GM12878 (cell line): ENCODE results near the gene GNGT2. TPM values are rescaled to one million over a fixed set of nuclear protein-coding genes. Genes with fewer than 3 reads are reported as not detected.

Source experiments
- CHD4 ChIP-seq: fragments of 200-600 bp; sonication (generic); IDR thresholded peaks from 2 replicates; pipeline ENCODE4 v1.6.1; 2016; ENCODE audit warnings: mild to moderate bottlenecking
- EGR1 ChIP-seq, 2 experiments: IDR thresholded peaks; 1 replicate in 1 of 2; 2 replicates in 1 of 2; pipeline ENCODE4 v1.6.1; 2011 to 2012; ENCODE audit warnings: low read depth in 2 of 2, low read length in 2 of 2, borderline replicate concordance in 1 of 2, mild to moderate bottlenecking in 1 of 2, moderate library complexity in 1 of 2
- ETV6 ChIP-seq, 2 experiments: fragments of 450-650 bp in 1 of 2; IDR thresholded peaks in 1 of 2; conservative IDR thresholded peaks in 1 of 2; 2 replicates each; pipeline ENCODE4 v1.6.1; 2014; ENCODE audit warnings: antibody characterized with exemption in 1 of 2, borderline replicate concordance in 1 of 2, low read depth in 1 of 2, mild to moderate bottlenecking in 1 of 2, moderate library complexity in 1 of 2
- JUNB ChIP-seq: IDR thresholded peaks from 2 replicates; pipeline ENCODE4 v1.6.1; 2016; ENCODE audit warnings: antibody characterized with exemption, mild to moderate bottlenecking
- KLF5 ChIP-seq: fragments of 450-650 bp; IDR thresholded peaks from 2 replicates; pipeline ENCODE4 v1.6.1; 2014; ENCODE audit warnings: mild to moderate bottlenecking; ENCODE audit not compliant: partially characterized antibody
- NR2F1 ChIP-seq: fragments of 450-650 bp; conservative IDR thresholded peaks from 2 replicates; pipeline ENCODE4 v1.6.1; 2017; ENCODE audit warnings: mild to moderate bottlenecking
- PML ChIP-seq: IDR thresholded peaks from 2 replicates; pipeline ENCODE4 v1.6.1; 2012; ENCODE audit warnings: low read length, inconsistent platforms
- RCOR1 ChIP-seq: conservative IDR thresholded peaks from 2 replicates; pipeline ENCODE4 v1.6.1; 2012; ENCODE audit warnings: low read depth, low read length, improper control_type of control experiment
- RELA ChIP-seq: fragments of 450-650 bp; IDR thresholded peaks from 2 replicates; pipeline ENCODE4 v1.8.0; 2014; ENCODE audit warnings: borderline replicate concordance; ENCODE audit not compliant: partially characterized antibody
- REST ChIP-seq: IDR thresholded peaks from 2 replicates; pipeline ENCODE4 v1.6.1; 2012; ENCODE audit warnings: mild to moderate bottlenecking, low read depth, low read length
- STAT1 ChIP-seq: fragments of 450-650 bp; conservative IDR thresholded peaks from 2 replicates; pipeline ENCODE4 v1.6.1; 2014; ENCODE audit warnings: antibody characterized with exemption, mild to moderate bottlenecking
- STAT3 ChIP-seq: IDR thresholded peaks from 2 replicates; pipeline ENCODE4 v1.6.1; 2011; ENCODE audit warnings: low read depth, low read length, improper control_type of control experiment
- polyA plus RNA-seq, 11 experiments: library from polyadenylated mRNA; depleted of rRNA in 4 of 11; unstranded in 6 of 11; stranded (reverse) in 5 of 11; fragments of >200 nt; fragmentation: Nextera tagmentation in 4 of 11; fragmentation: Illumina TruSeq in 1 of 11; extraction: Ambion mirVana in 4 of 11; extraction: Trizol in 1 of 11; gene quantifications; 1 replicate in 1 of 11; 2 replicates in 10 of 11; pipeline versions ENCODE4 v1.2.1 to v1.2.3, GENCODE V29; 2011 to 2016; ENCODE audit warnings: inconsistent platforms in 2 of 11, missing spikeins in 2 of 11, low read depth in 1 of 11
- total RNA-seq, 4 experiments: library from RNA; depleted of rRNA in 3 of 4; stranded (reverse); fragments of >200 nt in 3 of 4; fragmentation: Illumina TruSeq in 1 of 4; extraction: Trizol in 1 of 4; gene quantifications; 2 replicates each; pipeline versions ENCODE4 v1.2.1 to v1.2.3, GENCODE V29; 2013 to 2021
- TF ChIP-seq, protein P1 (sequence below): fragments of 450-650 bp; IDR thresholded peaks from 2 replicates; pipeline ENCODE4 v1.6.1; 2017; ENCODE audit warnings: mild to moderate bottlenecking, moderate library complexity
- TF ChIP-seq, protein P2 (sequence below): fragments of 150-350 bp; IDR thresholded peaks from 2 replicates; pipeline ENCODE4 v1.6.1; 2014; ENCODE audit warnings: mild to moderate bottlenecking, low read depth, low read length
- TF ChIP-seq, protein P3 (sequence below): IDR thresholded peaks from 2 replicates; pipeline ENCODE4 v1.6.1; 2012; ENCODE audit warnings: low read depth, low read length, improper control_type of control experiment
- TF ChIP-seq, protein P4 (sequence below): IDR thresholded peaks from 2 replicates; pipeline ENCODE4 v1.6.1; 2012; ENCODE audit warnings: low read length, inconsistent platforms

GNGT2 gene
- total and polyA plus RNA-seq, 10 of the 15 experiments (the other 5 are each of a cell fraction or from before 2014, with no cell fraction given), result 15.3 to 60.4 (median 32.0) TPM

DNA sequence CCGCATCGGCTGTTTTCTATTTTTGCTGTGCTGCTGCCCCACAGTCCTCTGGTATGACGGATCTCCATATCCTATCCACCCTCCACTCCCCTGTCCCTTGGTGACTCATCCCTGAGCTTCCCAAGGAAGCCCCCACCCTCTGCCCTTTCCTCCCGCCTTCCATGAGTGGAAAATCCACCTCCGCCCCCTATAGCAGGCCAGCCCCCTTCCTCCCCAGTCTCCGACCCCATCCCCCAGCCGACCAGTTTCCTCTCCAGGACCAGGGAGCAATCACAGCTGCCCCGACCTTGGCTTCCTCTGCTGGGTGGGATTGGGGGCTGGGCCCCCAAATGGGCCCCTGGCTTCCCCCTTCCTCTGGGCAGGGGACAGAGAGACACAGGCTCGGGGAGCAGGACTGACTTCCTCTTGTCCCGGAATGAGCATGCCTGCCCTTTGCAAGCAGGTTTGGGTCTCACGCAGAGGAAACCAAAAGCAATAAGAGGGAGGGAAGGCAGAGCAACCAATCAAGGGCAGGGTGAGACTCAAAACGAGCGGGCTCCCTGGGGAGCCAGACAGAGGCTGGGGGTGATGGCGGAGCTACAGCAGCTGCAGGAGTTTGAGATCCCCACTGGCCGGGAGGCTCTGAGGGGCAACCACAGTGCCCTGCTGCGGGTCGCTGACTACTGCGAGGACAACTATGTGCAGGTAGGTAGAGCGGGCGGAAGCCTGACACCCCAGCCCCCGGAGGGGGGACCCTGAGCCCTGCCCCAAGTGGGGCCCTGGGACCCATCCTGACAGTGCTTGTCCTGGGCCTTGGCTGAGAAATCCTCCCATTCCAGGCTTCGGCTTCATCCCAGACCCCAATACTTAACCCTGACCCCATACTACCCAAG is at the start of gene GNGT2, which contains the start of gene ABI3 (continued):
- TF ChIP-seq, protein P1, sequence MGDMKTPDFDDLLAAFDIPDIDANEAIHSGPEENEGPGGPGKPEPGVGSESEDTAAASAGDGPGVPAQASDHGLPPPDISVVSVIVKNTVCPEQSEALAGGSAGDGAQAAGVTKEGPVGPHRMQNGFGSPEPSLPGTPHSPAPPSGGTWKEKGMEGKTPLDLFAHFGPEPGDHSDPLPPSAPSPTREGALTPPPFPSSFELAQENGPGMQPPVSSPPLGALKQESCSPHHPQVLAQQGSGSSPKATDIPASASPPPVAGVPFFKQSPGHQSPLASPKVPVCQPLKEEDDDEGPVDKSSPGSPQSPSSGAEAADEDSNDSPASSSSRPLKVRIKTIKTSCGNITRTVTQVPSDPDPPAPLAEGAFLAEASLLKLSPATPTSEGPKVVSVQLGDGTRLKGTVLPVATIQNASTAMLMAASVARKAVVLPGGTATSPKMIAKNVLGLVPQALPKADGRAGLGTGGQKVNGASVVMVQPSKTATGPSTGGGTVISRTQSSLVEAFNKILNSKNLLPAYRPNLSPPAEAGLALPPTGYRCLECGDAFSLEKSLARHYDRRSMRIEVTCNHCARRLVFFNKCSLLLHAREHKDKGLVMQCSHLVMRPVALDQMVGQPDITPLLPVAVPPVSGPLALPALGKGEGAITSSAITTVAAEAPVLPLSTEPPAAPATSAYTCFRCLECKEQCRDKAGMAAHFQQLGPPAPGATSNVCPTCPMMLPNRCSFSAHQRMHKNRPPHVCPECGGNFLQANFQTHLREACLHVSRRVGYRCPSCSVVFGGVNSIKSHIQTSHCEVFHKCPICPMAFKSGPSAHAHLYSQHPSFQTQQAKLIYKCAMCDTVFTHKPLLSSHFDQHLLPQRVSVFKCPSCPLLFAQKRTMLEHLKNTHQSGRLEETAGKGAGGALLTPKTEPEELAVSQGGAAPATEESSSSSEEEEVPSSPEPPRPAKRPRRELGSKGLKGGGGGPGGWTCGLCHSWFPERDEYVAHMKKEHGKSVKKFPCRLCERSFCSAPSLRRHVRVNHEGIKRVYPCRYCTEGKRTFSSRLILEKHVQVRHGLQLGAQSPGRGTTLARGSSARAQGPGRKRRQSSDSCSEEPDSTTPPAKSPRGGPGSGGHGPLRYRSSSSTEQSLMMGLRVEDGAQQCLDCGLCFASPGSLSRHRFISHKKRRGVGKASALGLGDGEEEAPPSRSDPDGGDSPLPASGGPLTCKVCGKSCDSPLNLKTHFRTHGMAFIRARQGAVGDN, result peak; percentile 86
- TF ChIP-seq STAT3 (no peak), ETV6 (conservative IDR thresholded peaks at IDR 0.05 in 1 of 2, IDR thresholded peaks at IDR 0.05 in 1 of 2; ENCODE audit: borderline replicate concordance in 1 of 2, low read depth in 1 of 2) (peak in 1 of 2 experiments; percentile 71; a peak in 1 of 4 replicates), NR2F1 (0 out of 2 replicates have a peak, but pooled peaks have one; percentile 63), RELA (peak; percentile 8), RCOR1 (0 out of 2 replicates have a peak, but pooled peaks have one; percentile 35), JUNB (peak; percentile 44; the same call in 1 of the 2 replicates), REST (peak; percentile 30; the same call in 1 of the 2 replicates), CHD4 (no peak), PML (peak; percentile 83; the same call in 1 of the 2 replicates), KLF5 (peak; percentile 30), EGR1 (IDR thresholded peaks at IDR 0.05; ENCODE audit: borderline replicate concordance in 1 of 2, low read depth in 2 of 2, low read length in 2 of 2) (peak in 1 of 2 experiments; percentile 45; a peak in 1 of 3 replicates), STAT1 (no peak)
- TF ChIP-seq, protein P2, sequence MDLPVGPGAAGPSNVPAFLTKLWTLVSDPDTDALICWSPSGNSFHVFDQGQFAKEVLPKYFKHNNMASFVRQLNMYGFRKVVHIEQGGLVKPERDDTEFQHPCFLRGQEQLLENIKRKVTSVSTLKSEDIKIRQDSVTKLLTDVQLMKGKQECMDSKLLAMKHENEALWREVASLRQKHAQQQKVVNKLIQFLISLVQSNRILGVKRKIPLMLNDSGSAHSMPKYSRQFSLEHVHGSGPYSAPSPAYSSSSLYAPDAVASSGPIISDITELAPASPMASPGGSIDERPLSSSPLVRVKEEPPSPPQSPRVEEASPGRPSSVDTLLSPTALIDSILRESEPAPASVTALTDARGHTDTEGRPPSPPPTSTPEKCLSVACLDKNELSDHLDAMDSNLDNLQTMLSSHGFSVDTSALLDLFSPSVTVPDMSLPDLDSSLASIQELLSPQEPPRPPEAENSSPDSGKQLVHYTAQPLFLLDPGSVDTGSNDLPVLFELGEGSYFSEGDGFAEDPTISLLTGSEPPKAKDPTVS, result no peak
- TF ChIP-seq, protein P3, sequence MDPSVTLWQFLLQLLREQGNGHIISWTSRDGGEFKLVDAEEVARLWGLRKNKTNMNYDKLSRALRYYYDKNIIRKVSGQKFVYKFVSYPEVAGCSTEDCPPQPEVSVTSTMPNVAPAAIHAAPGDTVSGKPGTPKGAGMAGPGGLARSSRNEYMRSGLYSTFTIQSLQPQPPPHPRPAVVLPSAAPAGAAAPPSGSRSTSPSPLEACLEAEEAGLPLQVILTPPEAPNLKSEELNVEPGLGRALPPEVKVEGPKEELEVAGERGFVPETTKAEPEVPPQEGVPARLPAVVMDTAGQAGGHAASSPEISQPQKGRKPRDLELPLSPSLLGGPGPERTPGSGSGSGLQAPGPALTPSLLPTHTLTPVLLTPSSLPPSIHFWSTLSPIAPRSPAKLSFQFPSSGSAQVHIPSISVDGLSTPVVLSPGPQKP, result peak; percentile 57
- TF ChIP-seq, protein P4, sequence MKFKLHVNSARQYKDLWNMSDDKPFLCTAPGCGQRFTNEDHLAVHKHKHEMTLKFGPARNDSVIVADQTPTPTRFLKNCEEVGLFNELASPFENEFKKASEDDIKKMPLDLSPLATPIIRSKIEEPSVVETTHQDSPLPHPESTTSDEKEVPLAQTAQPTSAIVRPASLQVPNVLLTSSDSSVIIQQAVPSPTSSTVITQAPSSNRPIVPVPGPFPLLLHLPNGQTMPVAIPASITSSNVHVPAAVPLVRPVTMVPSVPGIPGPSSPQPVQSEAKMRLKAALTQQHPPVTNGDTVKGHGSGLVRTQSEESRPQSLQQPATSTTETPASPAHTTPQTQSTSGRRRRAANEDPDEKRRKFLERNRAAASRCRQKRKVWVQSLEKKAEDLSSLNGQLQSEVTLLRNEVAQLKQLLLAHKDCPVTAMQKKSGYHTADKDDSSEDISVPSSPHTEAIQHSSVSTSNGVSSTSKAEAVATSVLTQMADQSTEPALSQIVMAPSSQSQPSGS, result no peak
